H1 (cell line): ENCODE measurements around the gene LTBP1. TPM values are rescaled to one million over a fixed set of nuclear protein-coding genes. Genes with fewer than 3 reads are reported as not detected.

Experiments used
- CTCF ChIA-PET: fragments of 300-600 bp; sonication (Branson Sonifier 250); formaldehyde crosslinking; loops from one replicate; lab custom pipeline; 2021; ENCODE audit not compliant: partially characterized antibody; lab: Charles Lee
- POLR2A ChIA-PET: fragments of 300-600 bp; sonication (Branson Sonifier 250); formaldehyde crosslinking; loops from one replicate; lab custom pipeline; 2021; ENCODE audit warnings: inconsistent platforms; ENCODE audit not compliant: partially characterized antibody; lab: Charles Lee
- DNase-seq, 2 experiments: peaks; one replicate each; pipeline versions ENCODE4 v3.0.0 to v3.0.0-alpha.2; 2010 to 2022; ENCODE audit warnings: low spot score in 2 of 2, low read depth in 1 of 2, mixed read lengths in 1 of 2
- FAIRE-seq: peaks from 2 replicates; lab custom pipeline; 2011; peaks lifted over from hg19 to GRCh38; lab: Jason Lieb, UNC
- H2AFZ ChIP-seq: 2 replicates; pipeline ENCODE4 v1.8.1; 2012; ENCODE audit warnings: low read length, inconsistent platforms
- H2AK5ac ChIP-seq: 2 replicates; pipeline ENCODE4 v1.6.1; 2013; ENCODE audit warnings: low read depth, low read length
- H2BK120ac ChIP-seq: replicated peaks from 2 replicates; pipeline ENCODE3; 2013; ENCODE audit warnings: low read depth, low read length, inconsistent platforms
- H2BK12ac ChIP-seq: 2 replicates; pipeline ENCODE4 v1.6.1; 2013; ENCODE audit warnings: low read depth, low read length
- H2BK15ac ChIP-seq: 2 replicates; pipeline ENCODE4 v1.6.1; 2013; ENCODE audit warnings: low read length
- H2BK20ac ChIP-seq: 2 replicates; pipeline ENCODE4 v1.6.1; 2013; ENCODE audit warnings: low read length
- H2BK5ac ChIP-seq: 2 replicates; pipeline ENCODE4 v1.6.1; 2013; ENCODE audit warnings: low read depth, low read length
- H3K14ac ChIP-seq: 2 replicates; pipeline ENCODE4 v1.6.1; 2013; ENCODE audit warnings: inconsistent platforms; ENCODE audit not compliant: insufficient read length
- H3K18ac ChIP-seq: 2 replicates; pipeline ENCODE4 v1.6.1; 2013; ENCODE audit warnings: low read length; ENCODE audit errors: extremely low read depth
- H3K23ac ChIP-seq: 2 replicates; pipeline ENCODE4 v1.6.1; 2013; ENCODE audit warnings: inconsistent platforms; ENCODE audit not compliant: insufficient read length
- H3K23me2 ChIP-seq: 2 replicates; pipeline ENCODE4 v1.6.1; 2013; ENCODE audit warnings: low read depth, low read length
- H3K27ac ChIP-seq: 2 replicates; pipeline ENCODE4 v1.6.1; 2011; ENCODE audit warnings: low read depth, low read length, inconsistent platforms
- H3K27me3 ChIP-seq, 4 experiments: replicated peaks in 1 of 4; 1 replicate in 1 of 4; 2 replicates in 3 of 4; pipeline versions ENCODE4 v1.6.1 to v1.8.1; 2011 to 2013; ENCODE audit warnings: low read length in 3 of 4, mild to moderate bottlenecking in 3 of 4, inconsistent platforms in 2 of 4, mixed read lengths in 2 of 4, moderate library complexity in 1 of 4; ENCODE audit not compliant: control insufficient read depth in 3 of 4, insufficient read depth in 3 of 4; ENCODE audit errors: extremely low read depth in 1 of 4
- H3K36me3 ChIP-seq, 4 experiments: 2 replicates each; pipeline versions ENCODE4 v1.6.1 to v1.8.1; 2011 to 2013; ENCODE audit warnings: mild to moderate bottlenecking in 4 of 4, low read length in 3 of 4, moderate library complexity in 2 of 4, control low read depth in 1 of 4, inconsistent platforms in 1 of 4; ENCODE audit not compliant: insufficient read depth in 4 of 4, control insufficient read depth in 2 of 4
- H3K4ac ChIP-seq: replicated peaks from 2 replicates; pipeline ENCODE3; 2013; ENCODE audit warnings: low read length, low read depth, mixed read lengths, inconsistent platforms; ENCODE audit not compliant: insufficient read length
- H3K4me1 ChIP-seq, 4 experiments: replicated peaks in 1 of 4; 1 replicate in 1 of 4; 2 replicates in 3 of 4; pipeline versions ENCODE4 v1.6.1 to v1.8.1; 2011 to 2013; ENCODE audit warnings: low read length in 3 of 4, inconsistent platforms in 2 of 4, mixed read lengths in 1 of 4; ENCODE audit not compliant: insufficient read depth in 4 of 4, control insufficient read depth in 3 of 4
- H3K4me2 ChIP-seq, 2 experiments: 2 replicates each; pipeline versions ENCODE4 v1.6.1 to v1.8.1; 2011 to 2013; ENCODE audit warnings: low read depth in 2 of 2, low read length in 2 of 2, control low read depth in 1 of 2, inconsistent platforms in 1 of 2, mild to moderate bottlenecking in 1 of 2; ENCODE audit not compliant: insufficient read depth in 1 of 2
- H3K4me3 ChIP-seq, 4 experiments: fragments of 200-600, 300-600 bp in 1 of 4; sonication (generic), shearing (Covaris generic), sonication (Bioruptor Twin) in 1 of 4; 2 replicates each; pipeline versions ENCODE4 v1.5.1 to v1.8.1; 2011 to 2016; ENCODE audit warnings: low read length in 4 of 4, low read depth in 3 of 4, control low read depth in 2 of 4, inconsistent platforms in 2 of 4, mild to moderate bottlenecking in 2 of 4, mixed read lengths in 1 of 4, moderate library complexity in 1 of 4; ENCODE audit not compliant: insufficient read depth in 2 of 4; ENCODE audit errors: extremely low read depth in 1 of 4
- H3K56ac ChIP-seq: replicated peaks from 2 replicates; pipeline ENCODE3; 2013; ENCODE audit warnings: low read depth, mild to moderate bottlenecking, mixed read lengths, low read length, inconsistent platforms; ENCODE audit not compliant: insufficient read length
- H3K79me1 ChIP-seq: 2 replicates; pipeline ENCODE4 v1.6.1; 2013; ENCODE audit warnings: low read depth, low read length, control low read depth
- H3K79me2 ChIP-seq, 2 experiments: 2 replicates each; pipeline versions ENCODE4 v1.6.1 to v1.8.1; 2012 to 2013; ENCODE audit warnings: low read length in 2 of 2, mild to moderate bottlenecking in 2 of 2, inconsistent platforms in 1 of 2; ENCODE audit not compliant: insufficient read depth in 2 of 2, control insufficient read depth in 1 of 2
- H3K9ac ChIP-seq, 4 experiments: replicated peaks in 1 of 4; 1 replicate in 1 of 4; 2 replicates in 3 of 4; pipeline versions ENCODE4 v1.6.1 to v1.8.1; 2011 to 2013; ENCODE audit warnings: low read depth in 3 of 4, low read length in 3 of 4, control low read depth in 2 of 4, mild to moderate bottlenecking in 2 of 4, moderate library complexity in 2 of 4, inconsistent platforms in 1 of 4; ENCODE audit errors: extremely low read depth in 1 of 4
- H3K9me3 ChIP-seq, 2 experiments: 2 replicates each; pipeline versions ENCODE4 v1.6.1 to v1.8.1; 2012 to 2013; ENCODE audit warnings: mild to moderate bottlenecking in 2 of 2, moderate library complexity in 2 of 2, control low read depth in 1 of 2, inconsistent platforms in 1 of 2, low read depth in 1 of 2, low read length in 1 of 2, mixed read lengths in 1 of 2; ENCODE audit not compliant: insufficient read depth in 2 of 2
- H4K20me1 ChIP-seq, 2 experiments: replicated peaks in 1 of 2; 2 replicates each; pipeline versions ENCODE3 to v1.8.1; 2011 to 2013; ENCODE audit warnings: inconsistent platforms in 2 of 2, low read length in 2 of 2, mild to moderate bottlenecking in 1 of 2; ENCODE audit not compliant: insufficient read depth in 2 of 2, control insufficient read depth in 1 of 2
- H4K5ac ChIP-seq: 2 replicates; pipeline ENCODE4 v1.6.1; 2013; ENCODE audit warnings: low read length, low read depth, mixed read lengths, inconsistent platforms; ENCODE audit not compliant: insufficient read length
- H4K8ac ChIP-seq: 2 replicates; pipeline ENCODE4 v1.8.0; 2013; ENCODE audit warnings: mild to moderate bottlenecking, moderate library complexity, low read length, inconsistent platforms; ENCODE audit not compliant: insufficient read depth; ENCODE audit errors: extremely low read depth
- H4K91ac ChIP-seq: replicated peaks from 2 replicates; pipeline ENCODE3; 2013; ENCODE audit warnings: low read length, mixed read lengths, inconsistent platforms; ENCODE audit not compliant: insufficient read length
- WGBS, 2 experiments: shearing (Covaris generic) in 1 of 2; methylation state at CpG; one replicate each; pipeline versions ENCODE4 v1.1.6 to v1.1.7; 2013 to 2015; ENCODE audit warnings: low lambda C conversion rate in 2 of 2, mixed read lengths in 2 of 2, inconsistent platforms in 1 of 2, low coverage in 1 of 2, missing lambda C conversion rate in 1 of 2; ENCODE audit not compliant: insufficient replicate concordance in 2 of 2, insufficient coverage in 1 of 2, insufficient read length in 1 of 2; ENCODE audit errors: extremely low coverage in 1 of 2, missing lambda C conversion rate in 1 of 2; 5-methylcytosine and 5-hydroxymethylcytosine counted together
- polyA plus RNA-seq, 7 experiments: library from polyadenylated mRNA; depleted of rRNA in 3 of 7; stranded (reverse) in 5 of 7; unstranded in 2 of 7; fragments of >200 nt in 5 of 7; fragments of 200-250 nt in 2 of 7; gene quantifications; 1 replicate in 5 of 7; 2 replicates in 1 of 7; 4 replicates in 1 of 7; pipeline versions ENCODE4 v1.2.1 to v1.2.3, GENCODE V29; 2011 to 2013; ENCODE audit warnings: missing spikeins in 2 of 7, mixed read lengths in 2 of 7
- total RNA-seq: library from RNA; stranded (reverse); fragmentation: NEBNext Ultra II Directional; extraction: Animal tissue kit (Norgen Biotek cat#: 25700); gene quantifications from 2 replicates; pipeline ENCODE4 v1.2.1, GENCODE V29; 2021

The LTBP1 gene
- total and polyA plus RNA-seq, 2 of the 8 experiments (the other 6 are each of a cell fraction or from before 2014, with no cell fraction given), result 15.4 to 24.7 TPM

DNA sequence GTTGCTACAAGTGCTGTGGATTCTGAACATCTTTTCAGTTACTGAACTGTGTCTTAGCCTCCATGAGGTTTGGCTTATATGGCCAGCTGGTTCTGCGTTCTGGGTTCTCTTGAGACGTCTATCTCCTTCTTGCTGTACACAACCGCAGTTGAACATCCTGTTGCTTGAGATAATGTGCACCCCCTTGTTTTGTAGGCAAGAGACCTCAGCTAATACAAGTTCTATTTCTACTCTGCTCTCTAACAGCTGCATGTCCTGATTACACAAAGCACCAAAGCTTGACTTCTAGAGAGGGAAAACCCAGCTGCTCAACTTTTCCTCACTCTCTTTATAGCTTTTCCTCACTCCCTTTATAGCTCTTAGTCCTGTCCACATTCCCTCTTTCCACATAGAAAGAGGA is 176.0 kb downstream of the LTBP1 start:
- DNase-seq, result no peak
- CTCF ChIA-PET, result interaction anchor here (0.6 to 2.1 kb wide), 3 partner anchors 9 to 257 kb away, joined by 4 to 6 read pairs (median 4); no protein-coding TSS in a partner anchor
- POLR2A ChIA-PET, result interaction anchor here (0.8 to 0.9 kb wide), 2 partner anchors 9 to 11 kb away, joined by 3 read pairs; no protein-coding TSS in a partner anchor

More for the DNA sequence above, 176.0 kb downstream of the LTBP1 start:
- Histone ChIP-seq H2BK15ac (no peak overlapping the region), H4K8ac (no peak overlapping the region), H2BK20ac (no peak overlapping the region), H2BK12ac (no peak overlapping the region), H2BK5ac (no peak overlapping the region), H3K4me1 (no peaks in the 10 kb centered on the region), H2AFZ (no peak overlapping the region), H3K23ac (no peak overlapping the region), H3K9ac (no peak overlapping the region), H3K4me3 (no peak overlapping the region), H4K91ac (no peak overlapping the region), H3K9me3 (no peaks in the 10 kb centered on the region), H3K4ac (no peak overlapping the region), H3K18ac (no peak overlapping the region), H3K79me2 (no peaks in the 10 kb centered on the region), H3K4me2 (no peak overlapping the region), H3K79me1 (no peaks in the 10 kb centered on the region), H4K5ac (no peak overlapping the region), H2BK120ac (no peak overlapping the region), H2AK5ac (no peak overlapping the region), H3K27me3 (no peaks in the 10 kb centered on the region), H3K27ac (no peak overlapping the region), H3K36me3 (no peaks in the 10 kb centered on the region), H4K20me1 (no peaks in the 10 kb centered on the region), H3K14ac (no peak overlapping the region), H3K23me2 (no peaks in the 10 kb centered on the region), H3K56ac (no peak overlapping the region)
- 85% methylated on average over 3 of the region's 3 CpGs; no CpG with 5 or more reads in 1 of the 2 experiments for WGBS, 2 experiments
- FAIRE-seq, result no peak
